GM11168 (cell line): ENCODE data around the gene ADAMTS17.
"Not testable (repeated sequence)": the region's sequence is repeated elsewhere in the genome, so short reads cannot be mapped to it uniquely, and the experiment has no call there.

Experiments used
- in situ Hi-C: fragments of 300-500 bp; cut with MboI; formaldehyde crosslinking; loops from one replicate; pipeline ENCODE4 v1.12.0; 2022; ENCODE audit warnings: low sequenced_read_pairs; ENCODE audit not compliant: unreplicated experiment

ADAMTS17 gene

GRCh38 chr15:100073982-100074381 lies 267.8 kb downstream of the ADAMTS17 start:
- in situ Hi-C loops: no loop called here

GRCh38 chr15:100066521-100067280 lies 275.1 kb downstream of the ADAMTS17 start:
- in situ Hi-C loops: not testable (repeated sequence)

GRCh38 chr15:100061944-100062343 lies 279.8 kb downstream of the ADAMTS17 start:
- in situ Hi-C loops: no loop called here

- in situ Hi-C loops: no loop called here
Measured at GRCh38 chr15:100060276-100060926, 281.4 kb downstream of the ADAMTS17 start.

GRCh38 chr15:100059521-100059920 lies 282.3 kb downstream of the ADAMTS17 start:
- in situ Hi-C loops: no loop called here

GRCh38 chr15:100059094-100059493 lies 282.7 kb downstream of the ADAMTS17 start:
- in situ Hi-C loops: no loop called here

GRCh38 chr15:100058458-100058857 lies 283.3 kb downstream of the ADAMTS17 start:
- in situ Hi-C loops: no loop called here

- in situ Hi-C loops: no loop called here
Measured at GRCh38 chr15:100057281-100057680, 284.5 kb downstream of the ADAMTS17 start.

GRCh38 chr15:100056411-100057072 lies 285.2 kb downstream of the ADAMTS17 start:
- in situ Hi-C loops: no loop called here

- in situ Hi-C loops: no loop called here
Measured at GRCh38 chr15:100055821-100056220, 286.0 kb downstream of the ADAMTS17 start.

GRCh38 chr15:100054539-100054938 lies 287.2 kb downstream of the ADAMTS17 start:
- in situ Hi-C loops: no loop called here

- in situ Hi-C loops: no loop called here
Measured at GRCh38 chr15:100053474-100054121, 288.2 kb downstream of the ADAMTS17 start.

- in situ Hi-C loops: no loop called here
Measured at GRCh38 chr15:100052716-100053473, 288.9 kb downstream of the ADAMTS17 start.

GRCh38 chr15:100050877-100051786 lies 290.6 kb downstream of the ADAMTS17 start:
- in situ Hi-C loops: no loop called here

GRCh38 chr15:100049936-100050876 lies 291.6 kb downstream of the ADAMTS17 start:
- in situ Hi-C loops: no loop called here

- in situ Hi-C loops: no loop called here
Measured at GRCh38 chr15:100049483-100049882, 292.3 kb downstream of the ADAMTS17 start.

GRCh38 chr15:100048736-100049135 lies 293.0 kb downstream of the ADAMTS17 start:
- in situ Hi-C loops: no loop called here

GRCh38 chr15:100043692-100044091 lies 298.1 kb downstream of the ADAMTS17 start:
- in situ Hi-C loops: no loop called here
